G401.6 (cell line): Measurements from ENCODE around the gene FBXL16.
"Not testable (repeated sequence)": the region's sequence is repeated elsewhere in the genome, so short reads cannot be mapped to it uniquely, and the experiment has no call there.

Source experiments
- FAIRE-seq: peaks from 2 replicates; lab custom pipeline; 2012; peaks lifted over from hg19 to GRCh38; lab: Jason Lieb, UNC

The FBXL16 gene, protein sequence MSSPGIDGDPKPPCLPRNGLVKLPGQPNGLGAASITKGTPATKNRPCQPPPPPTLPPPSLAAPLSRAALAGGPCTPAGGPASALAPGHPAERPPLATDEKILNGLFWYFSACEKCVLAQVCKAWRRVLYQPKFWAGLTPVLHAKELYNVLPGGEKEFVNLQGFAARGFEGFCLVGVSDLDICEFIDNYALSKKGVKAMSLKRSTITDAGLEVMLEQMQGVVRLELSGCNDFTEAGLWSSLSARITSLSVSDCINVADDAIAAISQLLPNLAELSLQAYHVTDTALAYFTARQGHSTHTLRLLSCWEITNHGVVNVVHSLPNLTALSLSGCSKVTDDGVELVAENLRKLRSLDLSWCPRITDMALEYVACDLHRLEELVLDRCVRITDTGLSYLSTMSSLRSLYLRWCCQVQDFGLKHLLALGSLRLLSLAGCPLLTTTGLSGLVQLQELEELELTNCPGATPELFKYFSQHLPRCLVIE

DNA sequence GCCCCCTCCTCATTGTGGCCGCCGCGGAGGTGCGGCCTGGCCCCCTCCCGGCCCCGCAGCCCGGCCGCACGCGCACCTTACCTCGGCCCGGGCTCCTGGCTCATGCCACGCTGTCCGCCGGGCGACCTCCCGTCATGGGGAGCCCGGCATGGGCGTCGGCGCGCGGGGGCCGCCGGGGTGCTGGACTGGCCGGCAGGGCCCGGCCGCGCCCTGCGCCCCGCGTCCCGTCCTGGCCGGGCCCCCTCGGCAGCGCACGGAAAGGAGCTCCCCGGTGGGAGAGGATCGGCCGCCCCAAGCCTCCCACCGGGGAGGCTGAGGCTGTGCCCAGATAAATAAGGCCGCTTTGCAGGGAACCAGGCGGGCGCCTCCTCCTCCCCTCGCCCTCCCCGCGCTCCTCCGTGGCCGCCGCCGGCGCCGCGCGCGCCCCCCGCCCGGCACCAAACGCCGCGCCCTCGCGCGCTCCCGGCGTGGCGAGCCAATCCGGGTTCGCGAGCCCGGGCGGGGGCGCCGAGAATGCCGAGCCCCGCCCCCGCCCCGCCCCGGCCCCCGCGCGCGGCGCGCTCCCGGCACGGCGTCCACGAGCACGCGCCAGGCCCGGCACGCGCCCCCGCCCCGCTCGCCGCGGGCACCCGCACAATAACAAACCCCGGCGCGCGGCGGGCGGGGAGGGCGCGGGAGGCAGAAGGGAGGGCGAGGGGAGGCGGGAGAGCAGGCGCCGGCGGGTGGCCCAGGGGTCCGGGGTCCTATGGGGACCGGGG, at the start of gene FBXL16:
Gene FBXL16 (minus strand): TSS at position 371 of the 758 bp plus-strand sequence. CDS start 8,396 bp downstream, outside the sequence.
- FAIRE-seq, result no peak

DNA sequence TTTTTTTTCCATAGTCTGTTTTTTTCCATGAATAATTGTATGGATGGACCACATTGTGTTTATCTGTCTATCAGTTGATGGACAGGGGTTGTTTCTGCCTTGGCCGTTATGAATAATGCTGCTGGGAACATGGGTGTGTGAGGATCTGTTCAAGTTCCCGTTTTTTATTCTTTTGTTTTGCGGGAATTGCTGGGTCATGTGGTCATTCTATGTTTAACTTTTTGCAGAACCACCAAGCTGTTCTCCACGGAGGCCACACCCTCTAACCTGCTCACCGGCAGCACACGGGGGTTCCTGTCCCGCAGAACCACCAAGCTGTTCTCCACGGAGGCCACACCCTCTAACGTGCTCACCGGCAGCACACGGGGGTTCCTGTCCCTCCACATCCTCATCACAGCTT, 49.1 kb upstream of the FBXL16 start:
- FAIRE-seq, result no peak

GRCh38 chr16:754121-754607, 48.6 kb upstream of the FBXL16 start:
- FAIRE-seq, result not testable (repeated sequence)

- FAIRE-seq, result no peak
Observed at GRCh38 chr16:752007-752312, 46.4 kb upstream of the FBXL16 start.

DNA sequence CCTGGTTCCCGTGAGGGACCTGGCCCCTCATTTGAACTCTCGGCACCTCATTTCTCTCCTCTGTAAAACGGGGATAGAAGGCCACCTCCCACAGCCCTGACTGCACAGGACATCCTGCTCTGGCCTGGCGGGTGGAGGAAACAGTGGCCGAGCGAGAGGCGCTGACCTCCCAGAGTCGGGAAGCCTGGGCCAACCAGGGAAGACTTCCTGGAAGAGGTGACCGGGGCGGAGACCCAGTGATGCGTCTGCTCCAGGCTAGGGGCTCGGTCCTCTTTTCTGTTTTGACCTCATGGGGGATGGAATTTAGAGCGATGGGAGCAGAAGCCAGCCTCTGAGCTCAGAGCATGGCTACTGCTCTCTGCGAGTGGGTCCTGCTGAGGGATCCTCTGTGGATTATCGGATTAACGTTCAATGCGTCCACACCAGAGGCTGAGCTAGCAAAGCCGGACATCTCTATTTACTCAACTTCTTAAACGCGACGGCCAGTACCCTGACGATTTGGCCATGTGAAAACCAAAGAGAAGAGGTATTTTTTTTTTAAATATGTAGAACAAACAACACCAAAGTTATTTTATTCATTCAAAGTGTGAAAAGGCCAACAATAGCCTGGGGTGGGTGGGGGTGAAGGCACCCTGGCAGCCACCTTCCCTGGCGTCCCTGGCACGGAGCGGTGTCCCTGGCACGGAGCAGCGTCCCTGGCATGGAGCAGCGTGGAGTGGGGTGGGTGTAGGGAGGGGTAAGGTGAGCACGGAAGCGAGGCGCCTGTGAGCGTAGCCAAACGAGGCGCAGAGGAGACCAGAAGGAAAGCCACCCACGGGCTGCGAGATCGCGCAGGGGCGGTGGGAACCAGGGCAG, 45.8 kb upstream of the FBXL16 start:
- FAIRE-seq, result no peak

- no peak for FAIRE-seq
Observed at GRCh38 chr16:750485-750884, 44.9 kb upstream of the FBXL16 start.

- no peak for FAIRE-seq
Observed at GRCh38 chr16:749010-749409, 43.4 kb upstream of the FBXL16 start.

DNA sequence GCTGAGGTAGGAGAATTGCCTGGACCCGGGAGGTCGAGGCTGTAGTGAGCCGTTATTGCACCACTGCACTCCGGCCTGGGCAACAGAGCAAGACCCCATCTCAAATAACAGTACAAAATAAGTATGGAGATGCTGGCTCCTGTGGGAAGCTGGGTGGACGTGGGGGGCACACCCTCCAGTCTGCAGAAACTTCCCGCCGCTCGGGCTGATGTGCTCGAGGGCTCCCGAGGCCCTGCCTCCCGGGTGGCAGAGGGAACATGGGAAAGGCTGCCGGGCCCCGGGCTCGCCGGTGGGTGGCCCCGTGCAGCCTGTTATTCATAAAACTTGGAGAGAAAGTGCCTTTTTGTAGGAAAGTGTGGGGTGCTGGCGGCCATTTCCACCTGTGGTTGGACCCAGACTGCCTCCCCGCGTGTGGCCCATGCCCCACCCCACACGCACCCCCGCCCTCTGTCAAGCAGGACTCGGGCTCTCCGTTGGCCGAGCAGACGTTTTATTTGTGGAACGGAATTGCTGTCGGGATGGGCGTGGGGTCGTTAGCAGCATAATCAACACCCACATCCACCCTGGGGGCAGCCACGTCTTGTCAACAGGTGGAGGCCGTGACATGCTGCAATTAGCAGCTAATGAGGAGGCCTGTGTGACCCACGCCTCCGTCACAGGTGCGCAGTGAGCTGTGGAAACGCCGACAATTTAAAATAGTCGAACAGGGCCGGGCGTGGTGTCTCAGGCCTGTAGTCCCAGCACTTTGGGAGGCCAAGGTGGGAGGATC, 42.6 kb upstream of the FBXL16 start:
- FAIRE-seq, result no peak

- no peak for FAIRE-seq
Observed at GRCh38 chr16:746637-747036, 41.0 kb upstream of the FBXL16 start.

- FAIRE-seq, result no peak
Observed at GRCh38 chr16:745739-746138, 40.1 kb upstream of the FBXL16 start.

DNA sequence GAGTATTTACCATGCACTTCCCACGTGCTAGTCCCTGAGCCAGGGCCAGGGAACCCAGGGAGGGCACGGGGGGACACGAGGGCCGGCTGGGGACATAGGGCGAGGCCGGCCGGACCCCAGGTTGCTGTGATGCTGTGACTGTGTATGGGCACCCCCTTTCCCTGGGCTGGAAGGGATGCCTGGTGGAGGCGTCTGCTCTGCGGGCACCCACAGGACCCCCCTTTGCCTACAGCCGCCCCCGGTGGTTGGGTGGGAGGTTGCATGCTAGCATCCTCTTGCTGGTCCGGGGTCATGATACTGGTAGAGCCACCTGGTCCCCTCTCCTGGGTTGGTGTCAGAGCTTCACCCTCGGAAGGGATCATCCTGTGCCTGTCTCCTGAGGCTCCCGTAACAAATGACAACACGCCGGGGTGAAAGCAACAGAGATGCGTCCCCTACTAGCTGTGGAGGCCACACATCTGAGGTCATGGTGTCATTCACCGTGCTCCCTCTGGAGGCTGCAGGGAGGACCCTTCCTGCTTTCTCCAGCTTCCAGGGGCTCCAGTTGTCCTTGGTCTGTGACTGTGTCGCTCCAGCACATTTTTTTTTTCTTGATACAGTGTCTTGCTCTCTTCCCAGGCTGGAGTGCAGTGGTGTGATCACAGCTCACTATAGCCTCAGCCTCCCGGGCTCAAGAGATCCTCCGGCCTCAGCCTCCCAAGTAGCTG, 38.3 kb upstream of the FBXL16 start:
- FAIRE-seq, result no peak

GRCh38 chr16:742894-743293, 37.3 kb upstream of the FBXL16 start:
- not testable (repeated sequence) for FAIRE-seq

GRCh38 chr16:741986-742629, 36.5 kb upstream of the FBXL16 start:
- no peak for FAIRE-seq

DNA sequence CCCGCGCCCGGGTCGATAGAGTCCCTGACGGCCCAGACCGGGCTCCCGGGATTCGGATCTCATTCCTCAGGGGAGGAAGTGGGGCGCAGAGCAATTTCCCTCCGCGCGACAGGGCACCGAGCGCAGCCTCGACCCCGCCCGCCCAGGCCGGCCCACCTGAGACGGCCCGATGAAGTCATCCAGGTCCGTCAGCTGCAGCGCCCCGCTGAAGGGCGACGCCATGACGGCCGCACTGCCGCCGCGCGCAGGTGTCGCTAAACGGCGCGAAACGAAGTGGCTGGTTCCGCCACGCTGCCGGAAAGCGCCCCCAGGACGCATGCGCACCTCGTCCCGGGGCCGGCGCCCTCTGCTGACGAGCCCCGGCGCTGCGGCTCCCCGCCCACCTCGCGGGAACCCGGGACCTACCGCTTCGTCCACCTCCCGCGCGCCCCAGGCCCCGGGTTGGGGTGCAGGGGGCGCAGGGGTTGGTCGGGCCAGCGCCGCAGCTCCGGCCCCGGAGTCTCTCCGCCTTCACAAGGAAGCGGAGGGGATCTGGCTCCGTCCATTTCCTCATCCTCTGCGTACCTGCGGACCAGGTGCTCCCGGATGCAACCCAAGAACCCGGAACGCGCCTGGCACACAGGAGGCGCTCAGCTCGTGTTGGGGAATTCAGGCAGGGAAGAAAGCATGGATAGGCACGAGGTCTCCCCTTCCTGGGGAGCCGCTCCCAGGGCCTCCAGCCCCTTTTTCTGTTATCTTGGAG, 35.3 kb upstream of the FBXL16 start, which contains the start of gene CIAO3:
Gene CIAO3 (minus strand): TSS at position 234 of the 742 bp plus-strand sequence. CDS start 12 bp downstream, at position 222.
- FAIRE-seq, result no peak

GRCh38 chr16:740459-740763, 34.8 kb upstream of the FBXL16 start:
- FAIRE-seq, result no peak

DNA sequence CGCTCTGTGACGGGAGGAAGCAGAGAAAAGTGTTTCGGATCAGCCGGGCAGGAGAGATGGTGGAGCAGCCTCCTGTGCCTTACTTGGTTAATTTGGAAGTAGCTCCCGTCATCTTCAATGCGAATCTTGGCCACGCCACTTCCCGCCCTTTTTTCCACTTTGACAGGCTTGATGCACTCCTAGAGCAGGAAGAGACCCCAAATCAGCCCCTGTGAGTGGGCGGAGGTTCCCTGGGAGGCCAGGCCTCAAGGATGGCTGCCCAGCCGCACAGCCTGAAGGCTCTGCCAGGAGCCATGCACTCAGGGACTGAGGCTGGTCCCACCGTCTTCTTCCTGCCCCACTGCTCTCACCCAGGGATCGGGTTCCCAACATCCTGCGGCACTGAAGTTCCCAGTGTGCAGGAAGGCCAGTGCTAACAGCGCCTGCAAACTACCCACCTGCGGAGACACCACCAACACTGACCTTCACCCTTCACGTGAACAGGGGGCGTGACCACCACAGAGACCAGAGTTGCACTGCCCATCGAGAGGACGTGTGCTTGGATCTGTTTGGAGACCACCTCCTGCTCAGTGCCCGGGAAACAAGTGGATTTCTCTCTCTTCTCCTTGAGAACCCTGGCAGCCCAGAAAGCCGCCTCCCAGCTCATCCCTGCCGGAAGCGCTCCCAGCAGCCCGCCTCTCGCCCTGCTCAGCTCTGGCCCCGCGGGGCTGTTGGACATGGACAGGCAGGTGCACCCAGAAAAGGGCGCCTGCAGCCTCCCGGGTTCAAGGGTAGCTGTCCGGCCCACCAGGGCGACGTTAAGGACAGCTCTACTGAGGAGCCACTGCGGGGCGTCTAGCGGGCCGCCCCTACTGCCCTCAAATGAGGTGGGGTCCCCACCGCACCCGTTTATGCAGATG, 34.2 kb upstream of the FBXL16 start:
- FAIRE-seq, result no peak

DNA sequence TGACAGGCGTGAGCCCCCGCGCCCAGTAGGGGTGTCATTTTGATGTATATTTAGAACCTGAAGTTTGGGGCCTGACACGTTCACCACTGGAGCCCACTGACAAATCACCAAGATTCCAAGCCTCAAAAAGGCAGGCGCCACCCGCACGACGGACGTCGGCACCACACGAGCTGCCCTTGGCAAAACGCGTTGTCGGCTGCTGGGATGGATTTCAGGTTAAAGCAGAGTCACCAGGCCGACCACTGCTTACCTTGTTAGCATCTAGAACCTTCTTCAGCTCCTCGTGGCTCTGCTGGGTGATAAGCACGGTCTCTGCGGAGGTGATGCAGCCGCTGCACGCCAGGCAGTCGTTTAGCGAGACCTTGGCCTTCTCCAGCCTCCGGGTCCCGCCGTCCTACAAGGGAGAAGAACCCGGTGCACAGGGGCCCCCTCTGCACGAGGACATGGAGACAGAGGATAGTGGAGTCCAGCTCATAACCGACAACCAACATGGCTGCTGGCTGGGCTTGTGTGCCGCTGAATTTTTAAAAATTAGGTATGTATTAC, 31.4 kb upstream of the FBXL16 start:
- FAIRE-seq, result no peak

DNA sequence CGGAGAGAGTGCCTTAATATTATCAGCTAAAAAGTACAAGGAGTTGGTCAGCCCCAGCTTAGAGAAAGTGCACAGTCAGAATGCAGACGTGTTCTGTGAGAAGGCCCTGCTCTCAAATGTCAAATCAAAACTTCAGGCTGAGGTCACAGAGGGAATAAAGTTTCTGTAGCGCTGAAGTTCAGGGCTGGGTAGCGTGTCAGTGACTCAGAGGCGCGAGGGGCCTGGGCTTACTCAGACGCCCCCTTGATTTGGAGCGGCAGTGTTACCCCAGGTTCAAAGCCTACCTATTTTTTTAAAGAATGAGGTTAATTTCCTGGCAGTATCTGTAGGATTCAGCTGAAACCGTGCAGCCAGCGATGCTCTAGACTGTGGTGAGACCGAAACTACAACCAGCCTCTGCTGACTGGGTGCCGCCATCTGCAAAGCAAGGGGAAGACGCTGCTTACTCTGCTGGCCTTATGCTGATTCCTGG, 30.4 kb upstream of the FBXL16 start:
- FAIRE-seq, result no peak
